ENCODE data around the gene RCSD1. TPM values are rescaled to one million over a fixed set of nuclear protein-coding genes. Genes with fewer than 3 reads are reported as not detected.

RCSD1 gene
- total RNA-seq, 1 experiment from 2014 or later: not detected

DNA sequence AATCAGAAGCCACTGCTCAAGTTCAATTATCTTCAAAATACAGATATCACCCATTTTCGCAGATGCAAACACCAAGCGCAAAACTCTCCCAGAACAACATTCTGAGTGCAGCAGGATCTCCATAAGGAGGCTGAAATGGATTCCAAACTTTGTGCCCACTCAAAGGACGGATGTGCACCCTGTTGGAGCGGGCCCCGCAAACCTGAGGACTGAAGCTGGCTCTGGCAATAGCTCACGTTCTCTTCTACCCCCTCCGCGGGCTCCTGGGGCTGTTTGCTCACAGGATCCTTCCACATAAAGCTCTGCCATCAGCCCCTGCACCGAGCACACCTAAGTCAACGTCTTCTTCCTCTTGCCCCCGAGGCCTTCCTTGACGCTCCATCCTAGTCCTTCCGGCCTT lies 11.7 kb upstream of the RCSD1 start:
- no peak for DNase-seq (ENCODE audit: low spot score)

DNA sequence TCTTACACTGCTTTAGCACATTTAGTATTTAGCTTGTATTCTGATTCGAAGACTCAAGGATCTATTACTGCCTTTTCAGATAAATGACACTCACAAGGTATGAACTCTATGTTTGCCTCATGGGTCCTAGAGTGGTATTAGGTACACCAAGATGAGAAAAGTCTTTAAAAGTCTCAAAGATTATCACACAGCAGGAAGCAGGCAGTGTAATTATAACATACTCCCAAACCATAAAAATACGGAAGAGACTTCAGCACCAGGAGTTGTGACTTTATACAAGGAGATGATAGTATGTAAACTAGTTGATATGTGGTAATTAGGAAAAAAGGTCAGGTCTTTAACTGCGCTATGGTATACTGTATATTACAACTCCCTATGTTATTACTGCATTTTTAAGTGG lies 11.2 kb upstream of the RCSD1 start:
- no peak for DNase-seq (ENCODE audit: low spot score)

DNA sequence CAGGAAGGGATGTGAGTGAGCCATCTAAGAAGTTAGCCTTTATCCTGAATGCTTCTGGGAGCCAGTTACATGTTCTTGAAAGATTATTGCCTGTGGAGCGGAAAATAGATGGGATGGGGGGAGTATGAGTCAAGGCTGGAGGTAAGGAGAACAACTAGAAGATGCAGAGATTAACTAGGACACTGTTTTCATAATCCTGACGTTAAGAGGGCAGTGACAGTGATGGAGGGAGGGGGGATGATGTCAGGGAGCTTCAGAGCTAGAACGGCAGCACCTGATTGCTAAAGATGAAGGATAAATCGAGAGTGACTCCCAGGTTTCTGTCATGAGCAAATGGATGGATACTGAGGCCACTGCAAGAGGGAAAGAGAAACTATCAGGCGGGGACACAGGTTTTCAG lies 10.0 kb upstream of the RCSD1 start:
- no peak for DNase-seq (ENCODE audit: low spot score)

DNA sequence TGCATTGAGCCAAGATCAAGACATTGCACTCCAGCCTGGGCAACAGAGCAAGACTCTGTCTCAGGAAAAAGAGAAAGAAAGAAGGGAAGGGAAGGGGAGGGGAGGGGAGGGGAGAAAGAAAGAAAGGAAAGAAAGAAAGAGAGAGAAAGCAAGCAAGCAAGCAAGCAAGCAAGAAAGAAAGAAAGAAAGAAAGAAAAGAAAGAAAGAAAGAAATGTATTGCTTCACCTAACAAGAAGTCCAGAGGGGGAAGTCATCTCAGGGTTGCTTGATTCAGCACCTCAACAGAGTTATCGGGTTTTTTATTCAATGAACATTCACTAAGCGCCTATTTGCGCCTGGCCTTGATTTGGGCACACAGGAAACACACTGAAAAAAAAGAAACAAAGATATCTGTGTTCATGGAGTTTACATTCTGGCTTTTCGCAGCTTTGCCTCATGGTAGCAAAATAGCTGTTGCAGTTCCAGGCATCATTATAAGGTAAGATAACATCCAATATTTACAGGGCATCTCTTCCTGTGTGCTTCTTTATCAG lies 8.2 kb upstream of the RCSD1 start:
- DNase-seq (ENCODE audit: low spot score): no peak

DNA sequence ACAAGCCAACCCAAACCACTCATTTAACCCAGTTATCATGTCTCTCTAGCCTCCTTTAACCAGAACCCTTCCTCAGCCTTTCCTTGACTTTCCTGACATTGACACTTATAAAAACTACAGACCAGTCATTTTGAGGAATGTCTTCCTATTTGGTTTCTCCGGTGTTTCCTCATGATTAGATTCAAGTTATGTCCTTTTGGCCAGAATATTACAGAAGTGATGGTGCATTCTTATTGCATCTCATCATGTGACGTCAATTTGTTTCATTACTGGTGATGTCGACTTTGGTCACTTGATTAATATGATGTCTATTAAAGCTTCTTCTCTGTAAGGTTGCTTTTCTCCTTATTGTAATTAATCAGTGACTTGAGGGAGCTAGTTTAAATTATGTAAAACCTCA lies 6.1 kb upstream of the RCSD1 start:
- DNase-seq (ENCODE audit: low spot score): no peak

DNA sequence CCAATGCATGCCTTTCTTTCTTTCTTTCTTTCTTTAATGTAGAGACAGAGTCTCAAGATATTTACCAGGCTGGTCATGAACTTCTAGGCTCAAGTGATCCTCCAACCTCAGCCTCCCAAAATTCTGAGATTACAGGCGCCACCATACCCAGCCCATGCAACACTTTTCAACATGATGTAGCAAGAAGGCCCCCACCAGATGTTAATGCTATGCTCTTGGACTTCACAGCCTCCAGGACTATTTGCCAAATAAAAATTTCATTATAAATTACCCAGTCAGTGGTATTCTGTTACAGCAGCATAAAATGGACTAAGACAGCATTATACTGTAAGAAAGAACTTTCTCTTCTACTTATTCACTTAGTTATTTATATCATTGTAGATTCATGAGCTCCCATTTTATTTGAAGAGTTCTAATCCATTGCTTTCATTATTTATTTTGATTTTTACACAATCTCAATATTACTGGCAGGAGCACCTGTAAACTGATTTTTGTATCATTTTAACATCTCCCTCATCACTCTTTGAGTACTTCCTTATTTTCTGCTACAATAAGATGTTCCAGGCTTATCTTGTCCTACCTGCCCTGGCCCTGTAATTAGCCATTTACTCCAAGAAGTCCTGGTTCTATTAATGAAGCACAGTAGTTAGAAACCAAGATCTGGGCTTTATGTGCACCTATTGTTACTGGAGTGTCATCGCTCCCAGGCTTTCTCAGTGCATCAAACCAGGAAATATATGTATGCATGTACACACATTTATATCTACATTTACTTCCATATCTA lies 4.8 kb upstream of the RCSD1 start:
- no peak for DNase-seq (ENCODE audit: low spot score)

DNA sequence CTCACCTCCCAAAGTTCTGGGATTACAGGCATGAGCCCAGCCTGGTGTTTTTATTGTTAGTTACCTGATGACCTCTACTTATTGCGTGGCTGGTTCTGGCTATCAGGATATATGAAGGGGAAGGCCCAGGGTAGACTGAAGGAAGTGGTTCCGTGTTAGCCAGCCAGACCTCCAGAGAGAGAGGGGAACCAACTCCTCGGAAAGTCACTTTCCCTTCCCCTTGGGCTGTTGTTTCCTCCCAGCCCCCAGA lies 2.5 kb upstream of the RCSD1 start:
- no peak for DNase-seq (ENCODE audit: low spot score)

DNA sequence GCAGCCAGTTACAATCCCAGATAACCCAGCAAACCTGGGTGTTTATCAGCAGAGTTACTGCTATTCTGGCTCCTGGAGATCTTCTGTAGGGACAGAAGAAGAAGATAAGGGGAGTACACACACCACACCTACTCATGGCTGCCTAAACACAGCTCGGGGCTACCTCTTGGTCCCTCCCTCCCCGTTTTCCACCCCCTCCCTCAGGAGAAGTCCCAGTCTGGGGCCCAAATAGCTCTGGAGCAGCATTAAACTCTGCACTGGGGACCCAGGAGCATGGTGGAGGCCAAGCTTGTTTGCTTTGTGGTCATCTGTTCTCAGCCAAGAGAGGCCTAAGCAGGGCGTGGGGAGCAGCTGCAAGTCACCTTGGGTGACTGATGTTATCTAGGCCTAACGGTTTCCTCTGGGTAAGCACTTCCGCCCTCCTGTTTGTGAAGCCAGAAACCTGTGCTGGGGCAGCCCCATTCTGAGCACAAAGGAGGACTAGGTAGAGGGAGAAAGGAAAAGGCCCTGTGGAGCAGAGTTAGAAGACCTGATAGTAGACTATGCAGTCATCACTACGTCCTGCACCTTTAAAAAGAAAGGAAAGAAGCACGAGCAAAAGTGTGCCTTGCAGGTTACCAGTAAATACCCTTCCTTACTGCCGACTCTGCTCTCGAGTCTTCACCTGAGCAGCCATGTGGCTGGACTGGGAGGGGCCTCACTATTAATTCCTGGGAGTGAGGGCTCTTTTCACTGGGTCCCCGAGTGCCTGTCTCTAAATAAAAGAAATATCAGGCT lies 2.0 kb upstream of the RCSD1 start:
- DNase-seq (ENCODE audit: low spot score): peak; percentile 42

DNA sequence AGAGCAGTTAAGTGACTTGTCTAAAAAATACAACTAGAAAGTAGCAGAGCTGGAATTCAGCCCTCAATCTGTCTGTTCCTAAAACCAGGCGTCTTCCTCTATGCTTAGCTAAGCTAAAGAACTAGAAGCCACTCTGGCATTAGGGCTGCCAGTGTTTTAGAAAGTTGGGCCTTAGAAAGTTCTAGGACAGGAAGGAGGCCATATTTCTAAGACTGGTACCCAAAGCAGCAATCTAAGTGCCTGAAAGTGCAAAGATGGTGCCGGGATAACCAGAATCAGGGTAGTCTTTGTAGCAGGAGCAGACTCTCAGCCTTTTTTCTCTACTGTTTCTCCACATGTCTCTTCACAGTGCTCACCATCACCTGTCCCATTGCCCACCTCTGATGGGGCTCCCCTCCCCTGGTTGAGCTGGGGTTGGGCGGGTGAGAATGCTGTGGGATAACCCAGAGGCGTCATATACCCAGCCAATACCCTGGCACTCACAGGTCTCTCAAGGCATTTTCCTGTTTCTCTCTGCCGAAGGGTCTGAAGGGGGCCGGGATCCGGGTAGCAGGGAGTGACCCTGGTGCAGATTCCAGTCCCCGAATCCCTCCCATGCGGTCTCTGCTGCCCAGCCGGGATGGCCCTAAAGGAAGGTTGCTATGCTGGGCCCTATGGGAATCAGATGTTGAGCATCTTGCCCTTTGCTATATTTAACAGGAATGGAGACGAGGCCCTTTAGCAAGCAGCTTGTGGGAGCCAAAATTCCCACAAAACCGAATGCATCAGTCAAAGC lies 1.1 kb upstream of the RCSD1 start:
- DNase-seq (ENCODE audit: low spot score): no peak

DNA sequence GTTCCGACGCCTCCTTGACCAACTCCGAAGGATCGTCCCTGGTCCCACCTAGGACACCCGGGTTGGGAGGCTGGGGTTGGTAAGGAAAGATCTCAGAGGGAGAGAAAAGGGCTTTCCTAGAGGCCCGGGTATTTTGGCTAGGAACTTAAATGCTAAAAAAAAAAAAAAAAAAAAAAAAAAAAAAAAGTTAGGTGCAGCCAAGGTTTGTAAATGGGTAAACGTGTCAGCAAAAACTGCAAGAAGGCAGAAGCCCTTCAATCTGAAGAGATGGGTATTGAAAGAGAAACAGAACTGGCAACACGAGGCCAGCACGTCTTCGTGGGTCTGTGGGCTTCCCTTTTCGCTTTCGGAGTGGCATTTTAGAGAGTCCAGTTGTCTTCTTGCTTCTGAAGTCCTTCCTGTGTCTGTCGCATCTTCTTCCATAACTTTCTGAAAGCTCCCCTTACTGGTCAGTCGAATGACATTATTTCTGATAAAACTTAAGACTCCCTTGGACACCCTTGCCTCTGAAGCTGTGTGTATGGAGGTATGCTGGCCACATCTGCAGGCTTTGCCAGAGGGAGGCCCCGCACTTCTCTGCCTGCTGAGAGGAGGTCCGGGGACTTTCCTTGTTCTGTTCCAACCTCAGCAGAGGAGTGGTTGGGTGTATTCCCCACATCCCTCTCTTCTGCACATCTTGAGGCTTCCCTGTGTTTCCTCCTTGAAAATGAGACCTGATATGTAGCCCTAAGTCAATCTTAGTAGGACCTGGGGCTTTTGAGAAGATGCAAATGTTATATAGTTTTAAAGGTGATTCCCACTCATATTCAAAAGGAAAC lies 745 bp downstream of the RCSD1 start:
- no peak for DNase-seq (ENCODE audit: low spot score)

DNA sequence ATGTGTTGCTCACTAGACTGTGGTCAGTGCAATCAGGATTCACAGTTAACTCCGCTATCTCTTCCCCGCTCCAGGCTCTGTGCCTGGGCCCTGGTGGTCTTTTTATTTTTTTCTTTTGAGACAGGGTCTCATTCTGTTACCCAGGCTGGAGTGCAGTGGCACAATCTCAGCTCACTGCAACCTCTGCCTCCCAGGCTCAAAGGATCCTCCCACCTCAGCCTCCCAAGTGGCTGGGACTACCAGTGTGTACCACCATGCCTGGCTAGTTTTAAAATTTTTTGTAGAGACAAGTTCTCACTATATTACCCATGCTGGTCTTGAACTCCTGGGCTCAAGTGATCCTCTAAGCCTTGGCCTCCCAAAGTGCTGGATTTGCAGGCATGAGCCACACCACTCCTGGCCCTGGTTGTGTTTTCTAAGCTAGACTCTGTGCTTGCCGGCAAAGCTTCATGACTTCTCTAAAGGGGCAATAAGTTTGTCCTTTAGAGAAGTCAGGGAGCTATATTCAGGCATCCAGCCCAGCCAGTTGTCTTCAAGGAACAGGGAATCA lies 1.4 kb downstream of the RCSD1 start:
- DNase-seq (ENCODE audit: low spot score): no peak

DNA sequence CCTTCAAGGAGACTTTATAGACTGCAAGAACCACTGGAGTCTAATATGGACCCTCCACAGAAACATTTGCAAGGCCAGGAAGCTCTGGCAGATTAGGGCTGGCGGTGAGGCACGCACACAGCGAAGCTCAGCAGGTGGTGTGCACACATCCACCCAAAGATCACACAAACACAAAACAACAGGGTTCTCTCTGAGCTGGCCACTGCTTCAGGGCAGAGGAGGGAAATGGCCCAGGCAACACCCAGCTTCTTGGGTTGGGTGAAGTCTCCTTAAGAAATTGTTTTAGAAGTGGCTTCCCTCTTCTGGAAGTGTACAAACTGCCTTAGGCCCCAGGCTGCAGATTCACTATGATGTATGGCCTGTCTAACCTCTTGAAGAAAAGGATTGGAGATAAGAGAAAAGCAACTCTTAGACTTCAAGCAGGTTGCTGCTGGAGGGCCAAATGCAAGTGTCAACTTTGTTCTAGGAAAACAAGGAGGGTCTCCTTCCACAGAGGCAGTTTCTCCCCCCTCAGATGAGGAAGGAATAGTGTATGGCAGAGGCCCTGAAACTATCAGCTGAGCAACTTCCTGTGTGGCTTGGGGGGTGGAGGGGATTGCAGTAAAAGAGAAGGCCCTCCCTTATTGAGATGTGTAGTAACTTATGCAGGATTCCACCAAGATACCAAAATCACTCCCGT lies 2.0 kb downstream of the RCSD1 start:
- no peak for DNase-seq (ENCODE audit: low spot score)

DNA sequence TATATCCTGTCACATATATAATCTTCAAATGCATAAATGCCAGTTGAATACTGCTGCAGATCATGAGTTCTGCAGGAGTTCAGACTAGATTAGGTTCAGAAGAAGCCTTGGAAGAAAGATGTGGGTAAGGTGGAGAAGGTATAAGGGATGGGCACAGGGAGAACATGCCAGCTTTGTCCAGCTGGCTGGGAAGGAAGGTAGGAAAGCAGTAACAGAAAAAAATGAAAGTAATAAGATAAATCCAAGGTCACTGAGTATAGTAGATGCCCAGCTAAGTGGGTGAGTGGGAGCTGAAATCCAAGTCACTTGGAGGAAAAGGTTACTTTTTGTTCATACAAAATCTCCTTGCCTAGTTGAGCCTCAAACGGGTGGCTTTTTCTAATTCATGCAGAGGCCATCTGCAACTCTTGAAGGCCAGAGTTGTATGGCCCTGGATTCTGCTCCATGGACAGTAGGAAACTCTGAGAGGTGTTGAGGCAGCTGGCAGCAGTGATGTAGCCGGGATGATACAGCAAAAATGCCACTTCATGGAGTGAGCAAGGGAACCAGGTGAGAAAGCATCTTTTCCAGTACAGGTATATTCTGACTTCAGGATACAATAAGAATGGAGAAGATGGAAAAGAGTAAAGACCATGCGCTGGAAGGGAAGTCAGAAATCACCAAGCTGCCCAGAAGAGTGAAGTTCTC lies 3.4 kb downstream of the RCSD1 start:
- no peak for DNase-seq (ENCODE audit: low spot score)

DNA sequence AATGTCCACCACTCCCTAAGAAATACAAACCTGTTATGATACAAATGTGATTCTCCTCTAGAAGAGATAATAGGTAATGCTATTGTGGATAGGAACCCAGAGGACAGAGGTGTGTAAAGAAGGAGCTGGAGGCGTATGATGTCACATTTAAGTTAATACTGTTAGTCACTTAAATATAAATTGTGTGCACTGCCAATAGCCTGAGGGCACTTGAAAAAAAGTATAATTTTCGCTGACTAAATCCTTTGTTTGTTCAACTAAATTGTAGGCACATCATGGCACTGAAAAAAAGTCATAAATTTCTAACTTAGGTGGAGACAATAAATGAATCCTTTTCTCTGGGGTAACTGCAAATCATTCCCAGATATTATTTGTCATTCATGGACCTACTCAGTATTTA lies 4.4 kb downstream of the RCSD1 start:
- no peak for DNase-seq (ENCODE audit: low spot score)

DNA sequence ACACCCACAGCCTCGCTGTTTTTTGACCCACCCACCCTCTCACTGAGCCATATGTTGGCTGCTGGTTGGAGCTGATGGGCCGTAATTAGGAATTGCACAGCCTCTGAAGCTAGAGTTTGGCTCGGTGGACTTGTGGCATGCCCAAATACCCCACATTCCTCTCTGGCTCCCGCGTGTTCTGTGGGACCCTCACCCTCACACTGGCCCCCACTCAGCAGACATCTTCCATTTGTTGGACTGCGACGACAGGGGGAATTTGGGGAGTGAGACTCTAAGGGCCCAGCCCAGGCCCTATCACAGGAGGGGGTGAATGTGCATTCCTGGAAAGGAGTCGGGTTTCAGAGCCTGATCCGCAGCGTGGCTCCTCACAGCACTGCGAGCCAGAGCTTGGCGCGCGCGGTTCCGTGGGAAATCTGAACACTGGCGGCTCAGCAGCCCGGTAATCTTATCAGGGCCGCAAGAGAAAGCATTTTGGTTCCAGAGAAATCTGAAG lies 5.2 kb downstream of the RCSD1 start:
- DNase-seq (ENCODE audit: low spot score): no peak

DNA sequence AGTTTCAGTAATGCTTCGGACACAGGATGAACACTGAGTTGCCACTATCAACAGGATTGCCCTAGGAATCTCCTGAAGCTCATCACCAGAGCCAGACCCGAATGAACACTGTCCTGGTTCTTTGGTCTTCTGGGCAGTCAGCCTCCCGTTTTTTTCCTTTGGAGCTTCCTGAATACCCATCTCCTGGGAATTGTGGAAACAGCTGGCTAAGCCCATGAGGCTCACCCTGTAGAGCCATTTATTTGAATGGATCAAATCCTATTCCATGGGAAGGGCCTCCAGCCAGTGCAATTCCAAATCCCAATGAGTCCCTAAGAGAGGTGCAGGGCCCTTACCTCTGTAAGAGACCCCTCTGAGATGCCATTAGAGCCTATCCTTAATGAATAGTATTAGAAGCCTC lies 5.9 kb downstream of the RCSD1 start:
- DNase-seq (ENCODE audit: low spot score): no peak

DNA sequence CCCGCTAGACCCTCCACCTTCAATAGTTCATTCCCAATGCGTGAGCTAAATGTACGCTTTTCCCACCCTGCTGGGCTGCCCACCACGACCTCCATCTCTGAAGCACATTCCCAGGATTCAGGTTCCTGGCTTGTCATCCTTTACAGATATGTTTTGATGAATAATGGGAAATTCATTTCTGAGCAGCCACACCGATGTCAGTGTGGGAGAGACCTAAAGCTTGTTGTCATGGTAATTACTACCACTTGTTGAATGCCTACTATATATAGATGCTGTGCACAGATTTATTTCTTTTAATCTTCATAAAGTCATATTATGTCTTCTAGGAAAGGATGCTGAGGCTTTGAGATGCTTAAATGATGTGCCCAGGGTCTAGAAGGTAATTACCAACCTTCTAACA lies 8.0 kb downstream of the RCSD1 start:
- DNase-seq (ENCODE audit: low spot score): no peak

DNA sequence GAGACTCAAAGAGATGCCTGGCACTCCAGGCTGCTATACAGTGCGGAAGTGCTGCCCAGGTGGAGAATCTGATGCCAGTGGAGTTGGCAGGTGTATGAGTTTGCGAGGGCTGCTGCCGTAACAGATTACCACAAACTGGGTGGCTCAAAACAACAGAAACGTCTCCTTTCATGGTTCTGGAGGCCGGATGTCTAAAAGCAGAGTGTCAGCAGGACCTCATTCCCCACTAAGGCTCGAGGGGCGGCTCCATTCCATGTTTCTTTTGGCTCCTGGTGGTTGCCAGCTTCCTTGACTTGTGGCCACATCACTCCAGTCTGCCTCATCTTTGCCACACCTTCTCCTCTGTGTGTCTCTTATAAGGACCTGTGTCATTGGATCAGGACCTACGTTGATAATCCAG lies 10.0 kb downstream of the RCSD1 start:
- DNase-seq (ENCODE audit: low spot score): no peak

DNA sequence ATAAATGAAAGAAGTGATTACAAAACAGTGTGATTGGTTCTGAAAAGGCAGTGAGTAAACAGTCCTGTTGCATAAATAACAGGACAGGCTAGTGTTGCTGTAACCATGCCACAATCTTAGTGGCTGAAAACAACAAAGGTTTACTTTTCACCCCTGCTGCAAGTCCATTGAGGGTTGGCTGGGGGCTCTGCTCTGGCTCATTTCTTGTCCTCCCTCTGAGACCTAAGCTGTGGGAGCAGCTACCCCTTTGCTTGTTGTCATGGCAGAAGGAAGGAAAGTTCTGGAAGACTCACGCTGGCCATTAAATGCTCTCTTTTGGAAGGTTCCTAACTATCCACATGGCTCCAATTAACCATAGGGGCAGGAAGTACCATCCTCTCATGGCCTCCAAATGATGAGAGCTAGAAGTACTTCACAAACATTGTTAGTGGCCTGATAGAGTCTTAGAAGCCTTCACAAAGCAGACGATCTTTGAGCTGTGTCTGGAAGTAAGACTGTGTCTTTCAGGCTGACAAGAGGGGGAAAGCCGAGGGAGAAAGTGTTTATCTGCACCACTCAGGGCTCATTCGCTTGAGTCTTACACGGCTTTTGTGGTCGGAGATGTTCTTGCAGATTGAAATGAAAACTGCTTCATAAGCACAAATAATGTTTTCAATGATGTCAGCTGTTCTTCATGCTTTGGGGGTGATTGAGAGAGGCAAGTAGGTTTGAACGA lies 11.9 kb downstream of the RCSD1 start:
- no peak for DNase-seq (ENCODE audit: low spot score)

DNA sequence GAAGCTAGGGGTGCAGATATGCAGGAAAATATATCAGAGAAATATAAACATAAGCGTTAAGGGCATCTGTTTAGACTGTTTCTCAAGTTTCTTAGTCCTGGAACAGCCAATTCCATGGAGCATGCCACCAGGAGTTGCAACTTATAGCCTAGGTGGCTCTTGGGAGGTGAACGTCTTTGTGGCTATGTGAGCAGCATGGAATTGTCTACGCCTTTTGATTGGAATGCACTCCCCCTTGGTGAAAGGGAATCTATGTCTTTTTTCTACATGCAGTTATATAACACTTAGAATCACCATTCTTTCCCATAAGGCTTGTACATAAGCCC lies 12.4 kb downstream of the RCSD1 start:
- no peak for DNase-seq (ENCODE audit: low spot score)

All from H4 (cell line).